GM18909 (cell line): Measurements from ENCODE around the gene WDR59.
A peak's percentile ranks its signal among the peaks of the same experiment; 100 is the strongest.
"Not testable (repeated sequence)": the region's sequence is repeated elsewhere in the genome, so short reads cannot be mapped to it uniquely, and the experiment has no call there.

Source experiments
- ATAC-seq: cut with Tn5 transposase; IDR thresholded peaks from one replicate; pipeline ENCODE4 v1.9.1; 2021; ENCODE audit warnings: mild to moderate bottlenecking; ENCODE audit not compliant: unreplicated experiment, poor library complexity

Gene WDR59

DNA sequence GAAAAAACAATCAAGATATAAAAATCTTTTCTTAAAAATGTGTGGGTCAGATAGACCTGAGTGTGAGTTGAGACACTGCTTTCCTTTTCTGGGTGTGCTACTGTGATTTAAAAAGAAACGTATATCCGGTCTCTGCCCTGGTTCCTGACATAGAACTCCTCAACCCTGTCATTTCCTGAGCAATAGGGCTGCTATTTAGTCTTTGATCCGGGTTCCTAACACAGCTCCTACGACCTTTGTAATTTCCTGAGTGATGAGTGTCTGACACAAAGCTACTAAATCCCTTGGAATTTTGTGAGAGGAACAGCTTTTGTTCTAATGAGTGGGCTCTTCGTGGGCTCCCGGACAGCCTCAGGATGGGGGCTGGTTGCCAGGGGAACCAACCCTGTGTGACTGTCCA is 116.4 kb downstream of the WDR59 start:
- no peak for ATAC-seq

DNA sequence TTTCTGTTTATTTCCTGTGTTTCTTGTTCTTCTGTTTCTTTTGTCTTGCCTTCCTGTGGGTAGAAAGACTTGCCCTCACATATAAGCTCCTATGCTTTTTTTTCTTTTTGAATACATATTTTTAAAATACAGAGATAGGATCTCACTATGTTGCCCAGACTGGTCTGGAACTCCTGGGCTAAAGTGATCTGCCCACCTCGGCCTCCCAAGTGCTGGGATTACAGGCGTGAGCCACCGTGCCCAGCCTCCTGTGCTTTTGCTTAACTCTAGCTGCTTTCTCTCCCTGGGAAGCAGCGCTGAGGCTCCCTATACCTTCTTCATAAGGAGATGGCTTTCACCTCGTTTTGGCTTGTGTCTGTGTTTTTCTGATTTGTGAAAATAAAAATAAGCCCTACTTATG is 116.9 kb downstream of the WDR59 start:
- no peak for ATAC-seq

DNA sequence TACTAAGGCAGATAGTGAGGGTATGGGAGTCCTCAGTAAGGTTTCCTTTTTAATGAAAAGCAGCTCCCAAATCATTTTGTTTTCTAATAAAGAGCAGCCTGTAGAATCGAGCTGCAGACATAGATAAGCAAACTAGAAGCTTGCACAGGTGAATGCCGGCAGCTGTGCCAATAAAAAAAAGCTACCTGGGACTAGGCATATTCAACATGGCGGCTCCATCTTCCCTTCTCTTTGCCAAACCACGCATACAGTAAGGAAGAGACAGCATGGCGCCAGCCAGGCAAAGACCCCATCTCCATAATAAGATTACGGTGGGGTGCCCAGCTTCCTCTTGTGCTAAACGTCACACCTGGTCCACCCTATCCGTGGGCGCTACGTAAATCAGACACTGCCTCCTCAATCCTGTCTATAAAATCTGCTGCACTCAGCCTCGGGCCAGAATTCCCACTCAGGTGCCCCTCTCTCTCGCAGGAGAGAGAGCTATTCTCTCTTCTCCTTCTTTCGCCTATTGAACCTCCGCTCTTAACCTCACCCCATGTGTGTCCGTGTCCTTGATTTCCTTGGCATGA is 117.6 kb downstream of the WDR59 start:
- no peak for ATAC-seq

DNA sequence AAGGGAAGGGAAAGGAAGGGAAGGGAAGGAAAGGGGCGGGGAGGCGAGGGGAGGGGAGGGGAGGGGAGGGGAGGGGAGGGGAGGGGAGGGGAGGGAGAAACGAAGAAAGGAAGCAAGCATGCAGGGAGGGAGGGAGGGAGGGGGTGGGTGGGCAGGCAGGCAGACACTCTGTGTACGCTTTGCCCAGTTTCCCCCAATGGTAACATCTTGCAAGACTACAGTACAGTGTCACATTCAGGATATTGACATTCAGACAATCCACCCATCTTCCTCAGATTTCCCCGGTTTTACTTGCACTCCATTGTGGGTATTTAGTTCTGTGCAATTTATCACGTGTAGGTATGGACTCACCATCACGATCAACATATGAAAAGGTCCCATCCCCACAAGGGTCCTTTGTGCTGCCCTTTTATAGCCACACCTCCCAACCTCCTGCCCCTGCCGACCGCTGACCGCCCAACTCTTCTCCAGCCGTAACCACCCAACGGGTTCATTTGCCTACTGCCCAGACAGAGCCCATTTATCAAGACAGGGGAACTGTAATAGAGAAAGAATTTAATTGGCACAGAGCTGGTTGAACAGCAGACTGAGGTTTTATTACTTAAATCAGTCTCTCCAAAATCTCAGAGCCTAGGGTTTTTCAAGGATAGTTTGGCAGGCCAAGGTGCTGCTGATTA is 118.9 kb downstream of the WDR59 start:
- ATAC-seq = no peak

DNA sequence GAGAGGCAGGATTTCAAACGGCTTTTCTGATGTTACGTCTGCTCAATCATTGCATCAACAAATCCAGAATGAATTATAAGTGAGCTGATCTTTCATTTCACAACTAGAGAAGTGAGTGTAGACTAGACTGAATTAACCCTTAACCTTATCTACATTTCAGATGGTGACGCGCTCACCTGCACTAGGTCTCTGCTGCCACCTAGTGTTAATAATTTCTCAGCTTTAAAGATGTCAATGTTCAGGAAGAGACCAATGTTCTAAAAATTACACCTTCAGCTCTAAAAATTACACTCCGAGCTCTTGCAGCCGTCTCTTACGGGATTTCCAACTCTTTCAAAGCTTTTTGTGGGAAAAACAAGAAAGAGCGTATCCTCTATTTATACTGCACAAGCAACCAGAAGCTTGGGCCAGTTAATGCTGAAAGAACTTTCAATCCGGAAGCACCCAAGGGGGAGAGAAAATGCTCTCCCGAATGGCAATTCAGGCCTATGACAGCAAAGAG is 122.1 kb downstream of the WDR59 start:
- peak; percentile 53 for ATAC-seq

DNA sequence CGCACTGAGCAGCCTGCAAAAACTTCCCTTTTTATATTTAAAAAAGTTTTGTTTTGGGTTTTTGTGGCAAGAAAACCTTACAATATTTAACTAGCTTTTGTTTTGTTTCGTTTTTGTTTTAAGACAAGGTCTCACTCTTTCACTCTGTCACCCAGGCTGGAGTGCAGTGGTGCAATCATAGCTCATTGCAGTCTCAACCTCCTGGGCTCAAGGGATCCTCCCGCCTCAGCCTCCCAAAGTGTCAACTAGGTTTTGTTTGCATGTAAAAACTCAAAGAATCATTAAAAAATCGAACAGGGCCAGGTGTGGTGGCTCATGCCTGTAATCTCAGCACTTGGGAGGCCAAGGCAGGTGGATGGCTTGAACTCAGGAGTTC is 132.4 kb downstream of the WDR59 start:
- no peak for ATAC-seq

DNA sequence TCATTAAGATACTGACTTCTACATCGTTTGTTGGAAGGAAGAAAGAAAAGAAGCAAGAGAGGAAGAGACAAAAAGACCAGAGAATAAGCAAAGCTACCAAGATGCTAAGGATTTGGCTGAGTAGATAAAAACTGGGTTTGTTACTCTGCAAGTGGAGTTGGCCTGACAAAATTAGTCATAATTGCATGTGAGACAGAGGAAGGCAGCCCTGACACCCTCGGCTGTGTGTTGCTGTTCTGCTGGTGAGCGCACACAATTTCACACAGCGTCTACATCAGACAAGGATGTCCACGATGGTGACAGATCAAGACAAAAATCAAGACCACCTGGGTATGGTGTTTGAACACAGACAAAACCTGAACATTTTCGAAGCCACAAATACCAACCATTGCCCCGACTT is 134.9 kb downstream of the WDR59 start:
- ATAC-seq = no peak

DNA sequence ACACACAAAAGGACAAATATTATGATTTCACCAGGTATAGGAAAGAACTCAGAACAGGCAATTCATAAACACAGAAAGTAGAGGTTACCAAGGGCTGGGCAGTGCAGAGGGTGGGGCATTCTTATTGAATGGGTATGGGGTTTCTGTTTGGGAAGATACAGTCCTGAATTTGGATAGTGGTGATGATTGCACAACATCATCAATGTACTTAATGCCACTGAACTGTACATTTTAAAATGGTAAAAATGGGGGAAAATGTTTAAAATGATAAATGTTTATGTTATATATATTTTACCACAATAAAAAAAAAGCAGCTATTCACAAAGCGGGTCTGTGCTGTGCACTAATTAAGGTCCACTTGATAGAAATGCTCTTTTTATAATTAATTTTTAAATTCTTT is 137.7 kb downstream of the WDR59 start:
- no peak for ATAC-seq

DNA sequence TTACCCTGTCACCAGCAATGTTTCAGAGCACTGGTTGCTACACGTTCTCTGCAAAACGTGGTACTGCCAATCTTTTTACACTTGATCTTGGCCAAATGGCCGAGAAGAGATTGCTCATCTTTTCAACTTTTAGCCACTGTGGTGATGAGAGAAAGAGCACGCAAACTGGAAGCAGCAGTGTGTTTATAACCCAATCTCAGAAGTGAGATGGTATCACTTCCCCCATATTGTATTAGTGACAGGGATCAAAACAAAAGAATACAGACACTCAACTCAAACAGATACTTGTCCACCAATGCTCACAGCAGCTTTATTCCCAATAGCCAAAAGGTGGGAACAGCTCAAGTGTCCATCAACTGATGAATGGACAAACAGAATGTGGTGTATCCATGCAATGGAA is 138.2 kb downstream of the WDR59 start:
- no peak for ATAC-seq

DNA sequence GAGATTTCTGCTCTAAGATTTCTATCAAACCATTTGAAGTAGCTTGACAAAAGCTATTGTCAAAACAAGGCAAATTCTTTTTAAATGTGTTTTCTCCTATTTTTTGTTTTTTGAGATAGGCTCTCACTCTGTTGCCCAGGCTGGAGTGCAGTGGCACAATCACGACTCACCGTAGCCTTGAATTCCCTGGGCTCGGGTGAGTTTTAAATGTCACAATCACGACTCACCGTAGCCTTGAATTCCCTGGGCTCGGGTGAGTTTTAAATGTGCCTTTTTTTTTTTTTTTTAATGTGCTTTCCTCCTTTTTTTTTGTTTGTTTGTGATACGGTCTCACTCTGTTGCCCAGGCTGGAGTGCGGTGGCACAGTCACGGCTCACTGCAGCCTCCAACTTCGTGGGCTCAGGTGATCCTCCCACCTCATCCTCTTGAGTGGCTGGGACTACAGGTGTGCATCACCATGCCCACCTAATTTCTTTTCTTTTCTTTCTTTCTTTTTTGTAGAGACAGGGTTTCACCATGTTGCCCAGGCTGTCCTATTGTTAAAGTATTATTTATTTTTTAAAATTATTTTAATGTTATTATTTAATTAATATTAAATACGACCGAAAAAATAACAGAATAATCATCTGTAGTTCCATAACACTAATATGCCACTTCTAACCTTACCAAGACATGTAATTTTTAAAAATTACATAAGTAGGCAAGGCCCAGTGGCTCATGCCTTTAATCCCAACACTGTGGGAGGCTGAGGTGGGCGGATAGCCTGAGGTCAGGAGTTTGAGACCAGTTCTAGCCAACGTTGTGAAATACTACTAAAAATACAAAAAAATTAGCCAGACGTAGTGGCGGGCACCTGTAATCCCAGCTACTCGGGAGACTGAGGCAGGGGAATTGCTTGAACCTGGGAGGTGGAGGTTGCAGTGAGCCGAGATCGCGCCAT is 140.6 kb downstream of the WDR59 start:
- ATAC-seq = no peak

DNA sequence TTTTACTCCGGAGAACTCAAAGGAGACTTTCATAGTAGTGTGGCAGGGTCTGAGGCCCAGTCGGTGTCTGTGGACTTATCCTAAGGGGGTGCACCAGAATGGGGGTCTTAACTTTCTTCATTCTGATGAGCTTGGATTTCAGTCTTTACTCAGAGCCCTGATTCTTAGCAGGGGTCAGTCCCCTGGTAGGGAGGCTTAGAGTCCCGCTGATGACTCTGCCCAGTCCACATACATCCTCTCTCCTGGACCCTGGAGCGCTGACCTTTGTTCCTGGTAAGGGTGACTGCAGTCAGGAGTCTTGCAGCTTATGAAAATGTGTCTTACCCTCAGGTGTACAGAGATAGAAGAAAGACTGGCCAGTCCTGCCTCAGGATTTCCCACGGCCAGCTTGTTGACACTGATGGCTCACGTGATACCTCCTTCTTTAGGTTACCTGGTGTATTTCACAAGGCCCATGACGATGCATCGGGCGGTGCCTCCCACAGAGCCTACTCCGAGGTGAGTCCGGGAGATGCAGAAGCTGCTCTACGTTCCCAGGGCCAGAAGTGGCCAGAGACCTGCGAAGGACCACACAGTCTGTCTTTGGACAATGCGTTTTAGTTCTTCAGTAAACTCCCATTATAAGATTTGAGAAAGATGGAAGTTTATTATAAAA is 141.4 kb downstream of the WDR59 start:
- not testable (repeated sequence) for ATAC-seq

DNA sequence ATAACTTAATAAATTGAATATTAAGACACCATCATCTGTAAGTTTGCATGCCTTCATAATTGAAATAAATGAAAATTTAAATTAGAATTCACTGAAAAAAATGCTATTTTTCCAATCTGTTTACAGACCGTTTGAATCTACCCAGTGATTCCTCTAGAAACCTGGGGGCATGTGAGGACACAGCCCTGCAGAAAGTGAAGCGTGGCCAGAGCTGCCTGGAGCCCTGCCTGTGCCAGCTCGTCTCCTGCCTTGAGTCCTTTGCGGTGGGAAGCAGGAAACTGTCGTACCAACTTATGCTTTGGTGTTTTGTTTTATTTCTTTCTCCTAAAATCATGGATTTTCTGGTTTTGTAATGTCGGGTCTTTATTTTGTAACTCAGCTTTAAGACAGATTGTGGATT is 142.5 kb downstream of the WDR59 start:
- ATAC-seq = no peak

DNA sequence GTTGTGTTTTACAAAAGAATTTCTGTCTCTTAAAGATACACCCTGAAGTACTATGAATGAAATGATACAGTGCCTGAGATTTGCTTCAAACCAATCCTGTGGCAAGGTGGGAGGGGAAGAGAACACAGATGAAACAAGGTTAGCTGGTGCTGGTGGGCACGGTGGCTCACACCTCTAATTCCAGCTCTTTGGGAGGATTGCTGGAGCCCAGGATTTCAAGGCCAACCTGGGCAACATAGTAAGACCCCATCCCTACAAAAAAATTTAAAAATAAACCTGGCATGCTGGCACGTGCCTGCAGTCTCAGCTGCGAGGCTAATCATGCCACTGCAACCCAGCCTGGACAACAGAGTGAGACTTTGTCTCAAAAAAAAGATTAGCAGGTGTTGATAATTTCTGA is 143.0 kb downstream of the WDR59 start:
- no peak for ATAC-seq

DNA sequence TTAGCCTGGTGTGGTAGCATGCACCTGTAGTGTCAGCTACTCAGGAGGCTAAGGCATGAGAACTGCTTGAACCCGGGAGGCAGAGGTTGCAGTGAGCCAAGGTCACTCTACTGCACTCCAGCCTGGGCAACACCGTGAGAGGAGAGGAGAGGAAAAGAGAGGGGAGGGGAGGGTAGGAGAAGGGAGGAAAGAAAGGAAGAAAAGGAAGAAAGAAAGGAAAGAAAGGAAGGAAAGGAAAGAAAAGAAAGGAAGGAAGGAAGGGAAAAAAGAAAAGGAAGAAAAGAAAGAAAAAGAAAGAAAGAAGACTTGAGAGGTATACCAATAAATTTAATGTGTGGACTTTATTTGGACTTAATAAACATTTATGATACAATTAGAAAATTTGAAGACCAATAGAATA is 143.5 kb downstream of the WDR59 start:
- ATAC-seq = no peak

DNA sequence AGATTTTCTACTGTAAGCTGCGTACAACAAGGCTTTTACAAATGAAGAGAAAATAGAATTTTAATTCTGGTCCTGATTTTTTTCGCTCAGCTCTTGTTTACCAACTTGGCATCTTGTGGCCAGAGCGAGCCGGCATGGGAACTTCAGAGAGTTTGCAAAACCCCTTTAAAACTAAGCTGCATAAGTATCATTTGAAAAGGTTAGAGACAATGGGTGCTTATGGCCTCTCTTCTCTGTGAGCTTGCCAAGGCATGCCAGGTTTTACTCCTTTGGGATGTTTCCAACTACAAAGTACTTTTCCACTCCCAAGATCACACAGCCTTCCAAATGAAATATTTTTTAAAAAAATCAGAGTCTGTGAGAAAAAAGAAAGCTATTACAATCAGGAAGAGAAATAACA is 147.9 kb downstream of the WDR59 start:
- no peak for ATAC-seq

DNA sequence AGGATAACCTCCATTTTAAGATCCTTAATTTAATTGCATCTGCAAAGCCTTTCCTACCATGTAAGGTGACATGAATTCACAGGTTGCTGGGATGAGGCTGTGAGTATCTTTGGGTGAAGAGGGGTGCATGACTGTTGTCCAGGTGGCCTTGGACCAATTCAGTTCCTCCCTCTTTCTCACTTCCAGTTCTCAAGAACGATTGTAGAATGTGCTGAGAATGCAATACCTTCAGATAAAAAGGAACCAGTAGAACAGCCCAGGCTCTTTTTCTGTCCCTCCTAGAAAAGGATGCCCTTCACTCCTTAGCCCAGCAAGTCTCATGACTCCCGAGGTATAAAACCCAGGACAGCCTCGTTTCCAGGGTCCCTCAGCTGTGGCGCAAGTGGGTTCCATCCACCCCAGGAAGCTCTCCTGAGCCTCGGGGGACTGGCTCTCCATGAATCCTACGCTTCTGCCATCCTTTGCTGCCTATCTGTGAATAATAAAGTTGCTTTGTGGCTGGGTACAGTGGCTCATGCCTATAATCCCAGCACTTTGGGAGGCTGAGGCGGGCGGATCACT is 148.7 kb downstream of the WDR59 start:
- no peak for ATAC-seq

DNA sequence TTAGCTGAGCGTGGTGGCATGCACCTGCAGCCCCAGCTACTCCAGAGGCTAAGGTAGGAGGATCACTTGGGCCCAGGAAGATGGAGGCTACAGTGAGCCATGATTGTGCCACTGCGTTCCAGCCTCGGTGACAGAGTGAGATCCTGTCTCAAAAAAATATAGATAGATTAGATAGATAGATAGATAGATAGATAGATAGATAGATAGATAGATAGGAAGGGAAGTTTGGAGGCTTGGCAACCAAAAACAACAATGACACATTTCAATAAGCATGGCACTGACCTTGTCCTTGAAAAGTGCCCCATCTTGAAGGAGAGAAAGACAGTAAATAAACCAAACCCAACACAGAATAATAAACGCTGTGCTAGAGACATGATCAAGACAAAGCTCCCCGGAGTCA is 152.7 kb downstream of the WDR59 start:
- ATAC-seq = no peak

DNA sequence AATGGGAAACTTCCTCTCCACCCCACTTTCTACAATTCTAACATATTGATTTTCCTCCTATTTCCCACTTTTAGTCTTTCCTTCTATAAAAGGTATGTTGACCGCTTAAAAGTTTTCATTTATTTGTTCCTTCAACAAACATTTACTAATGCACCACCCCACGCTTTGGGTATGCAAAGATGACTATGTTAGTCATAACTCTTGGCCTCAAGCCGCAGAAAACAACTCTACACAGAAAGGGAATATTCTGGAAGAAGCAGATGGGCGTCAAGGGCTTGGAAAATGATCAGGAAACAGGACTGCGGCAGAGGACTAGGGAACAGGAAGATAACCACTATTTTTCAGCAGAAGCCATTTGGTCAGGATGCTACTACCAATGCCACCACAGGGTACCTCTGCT is 153.5 kb downstream of the WDR59 start:
- ATAC-seq = no peak

DNA sequence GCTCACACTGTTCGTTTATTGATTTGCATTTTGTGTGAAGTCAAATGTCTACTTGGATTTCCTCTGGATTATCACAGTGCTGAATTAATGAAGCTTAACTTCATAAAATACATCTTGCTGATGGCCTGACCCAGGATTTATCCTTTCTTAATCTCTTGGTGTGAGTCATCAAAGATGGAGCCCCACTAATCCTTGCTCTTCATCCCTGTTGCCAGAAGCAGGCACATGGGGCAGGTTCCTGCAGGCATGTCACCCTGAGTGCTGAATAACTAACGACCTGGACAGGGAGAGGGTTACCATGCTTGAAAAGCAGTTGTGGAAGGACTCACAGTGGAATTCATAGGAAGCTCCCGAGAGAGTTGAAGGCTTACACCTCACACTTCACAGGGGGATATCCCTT is 154.3 kb downstream of the WDR59 start:
- no peak for ATAC-seq

DNA sequence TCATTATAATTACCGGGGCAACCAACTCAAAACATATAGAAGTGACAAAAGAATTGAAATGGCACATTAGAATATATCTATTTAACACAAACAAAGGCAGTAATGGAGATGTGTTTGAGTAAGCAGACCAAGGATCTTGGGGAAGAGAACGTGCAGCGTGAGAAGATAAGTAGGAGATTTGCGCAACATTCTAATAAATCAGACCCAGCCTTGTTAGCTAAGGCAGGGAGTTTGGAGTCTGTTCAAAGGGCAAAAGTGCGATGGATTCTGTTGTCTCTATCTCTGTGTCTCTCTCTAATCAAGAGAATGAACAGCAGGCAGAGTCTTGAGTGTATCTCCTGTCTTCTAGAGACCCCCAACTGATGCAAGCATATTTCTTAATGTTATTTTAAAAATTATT is 155.3 kb downstream of the WDR59 start:
- ATAC-seq = no peak

DNA sequence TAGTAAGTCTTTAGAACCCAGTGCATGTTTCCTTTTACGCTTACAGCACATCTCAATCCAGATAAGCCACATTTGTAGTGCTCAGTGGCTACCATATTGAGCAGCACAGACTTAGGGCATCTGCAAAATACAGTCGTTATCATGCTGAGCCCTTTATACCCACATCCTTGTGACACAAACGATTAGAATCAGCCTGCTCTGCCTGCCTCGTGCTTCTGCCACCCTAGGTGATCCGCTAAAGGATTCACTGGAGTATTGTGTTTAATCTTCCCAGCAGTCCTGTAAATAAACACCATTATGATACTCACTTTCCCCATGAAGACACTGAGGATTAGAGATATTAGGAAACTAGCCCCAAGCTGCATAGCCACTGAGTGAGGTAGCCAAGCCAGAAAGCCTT is 159.0 kb downstream of the WDR59 start:
- no peak for ATAC-seq
